Measurements from ENCODE around the gene MRPL4.

DNA sequence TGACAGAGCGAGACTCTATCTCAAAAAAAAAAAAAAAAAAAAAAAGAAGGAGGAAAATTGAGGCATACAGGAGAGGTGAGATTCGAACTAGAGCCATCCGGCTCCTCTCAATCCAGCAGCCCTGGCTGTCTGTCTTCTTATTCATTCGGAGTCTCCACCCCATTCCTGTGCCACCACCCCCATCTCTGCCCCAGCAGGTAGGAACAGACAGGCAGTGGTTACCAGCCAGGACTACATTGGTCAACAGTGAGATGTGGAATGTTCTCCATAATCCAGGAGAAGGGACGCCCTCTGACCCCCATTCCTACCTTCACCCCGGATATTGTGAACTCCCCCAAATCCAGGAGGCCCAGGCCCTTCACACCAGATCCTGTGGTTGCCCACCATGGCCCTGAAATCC, 14.3 kb upstream of the MRPL4 start:
- no peak for TF ChIP-seq POLR2A (IDR thresholded peaks at IDR 0.05)
- TF ChIP-seq, protein P1, sequence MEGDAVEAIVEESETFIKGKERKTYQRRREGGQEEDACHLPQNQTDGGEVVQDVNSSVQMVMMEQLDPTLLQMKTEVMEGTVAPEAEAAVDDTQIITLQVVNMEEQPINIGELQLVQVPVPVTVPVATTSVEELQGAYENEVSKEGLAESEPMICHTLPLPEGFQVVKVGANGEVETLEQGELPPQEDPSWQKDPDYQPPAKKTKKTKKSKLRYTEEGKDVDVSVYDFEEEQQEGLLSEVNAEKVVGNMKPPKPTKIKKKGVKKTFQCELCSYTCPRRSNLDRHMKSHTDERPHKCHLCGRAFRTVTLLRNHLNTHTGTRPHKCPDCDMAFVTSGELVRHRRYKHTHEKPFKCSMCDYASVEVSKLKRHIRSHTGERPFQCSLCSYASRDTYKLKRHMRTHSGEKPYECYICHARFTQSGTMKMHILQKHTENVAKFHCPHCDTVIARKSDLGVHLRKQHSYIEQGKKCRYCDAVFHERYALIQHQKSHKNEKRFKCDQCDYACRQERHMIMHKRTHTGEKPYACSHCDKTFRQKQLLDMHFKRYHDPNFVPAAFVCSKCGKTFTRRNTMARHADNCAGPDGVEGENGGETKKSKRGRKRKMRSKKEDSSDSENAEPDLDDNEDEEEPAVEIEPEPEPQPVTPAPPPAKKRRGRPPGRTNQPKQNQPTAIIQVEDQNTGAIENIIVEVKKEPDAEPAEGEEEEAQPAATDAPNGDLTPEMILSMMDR (IDR thresholded peaks at IDR 0.05): no peak

Data from uterus (tissue), 2 donors.